HG02943 (cell line): ENCODE measurements around the gene ZMYND10.
A peak's percentile ranks its signal among the peaks of the same experiment; 100 is the strongest.

Source experiments
- ATAC-seq: cut with Tn5 transposase; IDR thresholded peaks from one replicate; pipeline ENCODE4 v1.9.1; 2021; ENCODE audit warnings: mild to moderate bottlenecking, low read depth, moderate library complexity; ENCODE audit not compliant: unreplicated experiment

The ZMYND10 gene

GRCh38 chr3:50371133-50371685 is 25.7 kb upstream of the ZMYND10 start:
- no peak for ATAC-seq

- no peak for ATAC-seq
Observed at GRCh38 chr3:50370594-50370993, 25.1 kb upstream of the ZMYND10 start.

- no peak for ATAC-seq
Observed at GRCh38 chr3:50369012-50369670, 23.6 kb upstream of the ZMYND10 start.

- ATAC-seq: no peak
Observed at GRCh38 chr3:50365842-50366220, 20.3 kb upstream of the ZMYND10 start.

- peak; percentile 73 for ATAC-seq
Observed at GRCh38 chr3:50365080-50365841, 19.7 kb upstream of the ZMYND10 start.

GRCh38 chr3:50364573-50365079 is 19.1 kb upstream of the ZMYND10 start:
- ATAC-seq: no peak

GRCh38 chr3:50359760-50360110 is 14.2 kb upstream of the ZMYND10 start:
- peak; percentile 23 for ATAC-seq

- peak; percentile 98 for ATAC-seq
Observed at GRCh38 chr3:50358911-50359759, 13.6 kb upstream of the ZMYND10 start, which contains the start of gene TMEM115. Gene TMEM115 (minus strand): TSS chr3:50359521. CDS start chr3:50359063, 458 bp downstream.

- no peak for ATAC-seq
Observed at GRCh38 chr3:50358355-50358910, 12.9 kb upstream of the ZMYND10 start.

GRCh38 chr3:50357481-50357880 is 11.9 kb upstream of the ZMYND10 start:
- no peak for ATAC-seq

GRCh38 chr3:50356553-50356952 is 11.0 kb upstream of the ZMYND10 start:
- ATAC-seq: no peak

- ATAC-seq: no peak
Observed at GRCh38 chr3:50355829-50356552, 10.5 kb upstream of the ZMYND10 start.

- no peak for ATAC-seq
Observed at GRCh38 chr3:50354850-50355249, 9.3 kb upstream of the ZMYND10 start.

GRCh38 chr3:50354186-50354764 is 8.7 kb upstream of the ZMYND10 start:
- ATAC-seq: no peak

GRCh38 chr3:50353245-50354004 is 7.9 kb upstream of the ZMYND10 start:
- ATAC-seq: no peak

- ATAC-seq: no peak
Observed at GRCh38 chr3:50352781-50353180, 7.2 kb upstream of the ZMYND10 start.

GRCh38 chr3:50351323-50351697 is 5.8 kb upstream of the ZMYND10 start:
- no peak for ATAC-seq

GRCh38 chr3:50350527-50351322 is 5.2 kb upstream of the ZMYND10 start, which contains the start of the genes CYB561D2 and NPRL2:
Gene CYB561D2 (plus strand): TSS chr3:50350862. CDS start chr3:50351434, 572 bp downstream.
Gene NPRL2 (minus strand): TSS chr3:50350775. CDS start chr3:50350652, 123 bp downstream.
- ATAC-seq: peak; percentile 79
